GM12878 (cell line): ENCODE results near the gene MOG. TPM values are rescaled to one million over a fixed set of nuclear protein-coding genes. Genes with fewer than 3 reads are reported as not detected.

Experiments
- ATAC-seq: fragments of 200-7000 bp; cut with Tn5 transposase; 3 replicates; pipeline ENCODE4 v1.9.1; 2020; ENCODE audit warnings: mild to moderate bottlenecking, moderate library complexity
- BruUV-seq: library from RNA; stranded (reverse); fragments of 400-500 nt; replicated peaks from 2 replicates; lab custom pipeline; 2021; lab: Mats Ljungman, UMichigan
- CTCF ChIA-PET: fragments of 300-600 bp; sonication (Branson Sonifier 250); formaldehyde crosslinking; extraction: SDS; loops from one replicate; lab custom pipeline; 2021; ENCODE audit warnings: inconsistent platforms; lab: Yijun Ruan, JAX
- POLR2A ChIA-PET: fragments of 350-600 bp; formaldehyde crosslinking; extraction: SDS; loops from one replicate; lab custom pipeline; 2021; ENCODE audit warnings: inconsistent platforms; lab: Charles Lee
- RAD21 ChIA-PET: fragments of 300-600 bp; sonication (Branson Sonifier 250); formaldehyde crosslinking; loops from one replicate; lab custom pipeline; 2023; ENCODE audit warnings: antibody characterized with exemption; ENCODE audit not compliant: unreplicated experiment; lab: Charles Lee
- SMC1A ChIA-PET: fragments of 300-600 bp; sonication (Branson Sonifier 250); formaldehyde crosslinking; loops from one replicate; lab custom pipeline; 2023; ENCODE audit not compliant: unreplicated experiment, uncharacterized antibody; lab: Charles Lee
- DNase-seq: peaks from one replicate; pipeline ENCODE4 v3.0.0-alpha.2; 2011; ENCODE audit warnings: low read depth, low spot score
- FAIRE-seq: peaks from 3 replicates; lab custom pipeline; 2011; peaks lifted over from hg19 to GRCh38; lab: Jason Lieb, UNC
- H2AFZ ChIP-seq: 2 replicates; pipeline ENCODE4 v1.6.0; 2011; ENCODE audit warnings: low read depth, low read length, control low read depth; ENCODE audit not compliant: control insufficient read depth
- H3K27ac ChIP-seq: 2 replicates; pipeline ENCODE4 v1.5.1; 2011; ENCODE audit warnings: control low read depth; ENCODE audit not compliant: control insufficient read depth, insufficient read depth
- H3K27me3 ChIP-seq, 2 experiments: replicated peaks in 1 of 2; 2 replicates each; pipeline versions ENCODE4 v1.6.0 to v1.6.1; 2011; ENCODE audit warnings: low read length in 1 of 2; ENCODE audit not compliant: control insufficient read depth in 2 of 2, insufficient read depth in 2 of 2
- H3K36me3 ChIP-seq, 2 experiments: 2 replicates each; pipeline ENCODE4 v1.5.1; 2011; ENCODE audit warnings: low read length in 1 of 2; ENCODE audit not compliant: control insufficient read depth in 2 of 2, insufficient read depth in 2 of 2
- H3K4me1 ChIP-seq: 2 replicates; pipeline ENCODE4 v1.6.1; 2011; ENCODE audit warnings: mild to moderate bottlenecking, low read length, moderate library complexity, mixed read lengths; ENCODE audit not compliant: control insufficient read depth, insufficient read depth
- H3K4me2 ChIP-seq: 2 replicates; pipeline ENCODE4 v1.6.0; 2011; ENCODE audit warnings: control low read depth; ENCODE audit not compliant: control insufficient read depth, insufficient read depth
- H3K4me3 ChIP-seq: fragments of 200-600 bp; sonication (generic); 2 replicates; pipeline ENCODE4 v1.5.1; 2016
- H3K79me2 ChIP-seq: 2 replicates; pipeline ENCODE4 v1.6.0; 2011; ENCODE audit warnings: low read length; ENCODE audit not compliant: control insufficient read depth, insufficient read depth
- H3K9ac ChIP-seq: 2 replicates; pipeline ENCODE4 v1.8.0; 2011; ENCODE audit warnings: low read length, control low read depth, mixed read lengths; ENCODE audit not compliant: control insufficient read depth, insufficient read depth
- H3K9me3 ChIP-seq: replicated peaks from 3 replicates; pipeline ENCODE4 v1.5.1; 2011; ENCODE audit warnings: mild to moderate bottlenecking, low read length; ENCODE audit not compliant: control insufficient read depth, insufficient read depth
- H4K20me1 ChIP-seq: 2 replicates; pipeline ENCODE4 v1.6.0; 2011; ENCODE audit not compliant: control insufficient read depth, insufficient read depth
- BACH1 ChIP-seq: fragments of 450-650 bp; IDR thresholded peaks from 2 replicates; pipeline ENCODE4 v1.6.1; 2017; ENCODE audit warnings: mild to moderate bottlenecking, borderline replicate concordance
- FOXM1 ChIP-seq: IDR thresholded peaks from 2 replicates; pipeline ENCODE4 v1.6.1; 2012; ENCODE audit warnings: low read depth, mild to moderate bottlenecking, inconsistent platforms, low read length, moderate library complexity
- IKZF1 ChIP-seq: fragments of 450-650 bp; conservative IDR thresholded peaks from 2 replicates; pipeline ENCODE4 v1.6.1; 2017; ENCODE audit warnings: antibody characterized with exemption, mild to moderate bottlenecking
- IKZF2 ChIP-seq, 2 experiments: fragments of 450-650 bp; IDR thresholded peaks; 2 replicates each; pipeline ENCODE4 v1.6.1; 2017; ENCODE audit warnings: mild to moderate bottlenecking in 2 of 2, moderate library complexity in 2 of 2
- NR2C1 ChIP-seq: fragments of 450-650 bp; IDR thresholded peaks from 2 replicates; pipeline ENCODE4 v1.6.1; 2017; ENCODE audit warnings: antibody characterized with exemption, mild to moderate bottlenecking, moderate library complexity
- RAD21 ChIP-seq: IDR thresholded peaks from 2 replicates; pipeline ENCODE4 v1.6.1; 2011; ENCODE audit warnings: mild to moderate bottlenecking, low read depth, low read length, moderate library complexity; ENCODE audit not compliant: insufficient read depth
- SMC3 ChIP-seq: IDR thresholded peaks from 2 replicates; pipeline ENCODE4 v1.6.1; 2011; ENCODE audit warnings: low read length, improper control_type of control experiment, borderline replicate concordance
- WGBS: methylation state at CpG from one replicate; pipeline ENCODE4 v1.1.6; 2016; ENCODE audit warnings: low lambda C conversion rate; ENCODE audit not compliant: insufficient replicate concordance, insufficient coverage; ENCODE audit errors: missing lambda C conversion rate; 5-methylcytosine and 5-hydroxymethylcytosine counted together
- in situ Hi-C: fragments of 300-500 bp; cut with MboI; formaldehyde crosslinking; loops from 9 replicates; pipeline ENCODE4 v1.14.3; 2018; ENCODE audit warnings: mixed read lengths
- intact Hi-C: fragments of 100-400 bp; cut with micrococcal nuclease; formaldehyde crosslinking; loops from one replicate; pipeline ENCODE4 v1.14.2; 2022; ENCODE audit not compliant: unreplicated experiment
- polyA plus RNA-seq, 11 experiments: library from polyadenylated mRNA; depleted of rRNA in 4 of 11; unstranded in 6 of 11; stranded (reverse) in 5 of 11; fragments of >200 nt; fragmentation: Nextera tagmentation in 4 of 11; fragmentation: Illumina TruSeq in 1 of 11; extraction: Ambion mirVana in 4 of 11; extraction: Trizol in 1 of 11; gene quantifications; 1 replicate in 1 of 11; 2 replicates in 10 of 11; pipeline versions ENCODE4 v1.2.1 to v1.2.3, GENCODE V29; 2011 to 2016; ENCODE audit warnings: inconsistent platforms in 2 of 11, missing spikeins in 2 of 11, low read depth in 1 of 11
- total RNA-seq, 4 experiments: library from RNA; depleted of rRNA in 3 of 4; stranded (reverse); fragments of >200 nt in 3 of 4; fragmentation: Illumina TruSeq in 1 of 4; extraction: Trizol in 1 of 4; gene quantifications; 2 replicates each; pipeline versions ENCODE4 v1.2.1 to v1.2.3, GENCODE V29; 2013 to 2021
- TF ChIP-seq, protein P1 (sequence below), 3 experiments: IDR thresholded peaks in 2 of 3; conservative IDR thresholded peaks in 1 of 3; 2 replicates each; pipeline ENCODE4 v1.5.1; 2011; ENCODE audit warnings: low read depth in 3 of 3, low read length in 3 of 3, mild to moderate bottlenecking in 3 of 3, control low read depth in 2 of 3, moderate library complexity in 2 of 3, inconsistent platforms in 1 of 3, mixed read lengths in 1 of 3; ENCODE audit not compliant: control insufficient read depth in 2 of 3, insufficient read depth in 1 of 3; ENCODE audit errors: extremely low read depth in 1 of 3
- TF ChIP-seq, protein P2 (sequence below): IDR thresholded peaks from 2 replicates; pipeline ENCODE4 v1.6.1; 2011; ENCODE audit warnings: mild to moderate bottlenecking, low read depth, low read length, moderate library complexity; ENCODE audit not compliant: insufficient replicate concordance
- TF ChIP-seq, protein P3 (sequence below): fragments of 450-650 bp; IDR thresholded peaks from 2 replicates; pipeline ENCODE4 v1.6.1; 2016; ENCODE audit warnings: mild to moderate bottlenecking
- TF ChIP-seq, protein P4 (sequence below): fragments of 450-650 bp; IDR thresholded peaks from 2 replicates; pipeline ENCODE4 v1.6.1; 2016; ENCODE audit warnings: mild to moderate bottlenecking, moderate library complexity, borderline replicate concordance

Gene MOG
- total and polyA plus RNA-seq, 10 of the 15 experiments (the other 5 are each of a cell fraction or from before 2014, with no cell fraction given), result not detected

DNA sequence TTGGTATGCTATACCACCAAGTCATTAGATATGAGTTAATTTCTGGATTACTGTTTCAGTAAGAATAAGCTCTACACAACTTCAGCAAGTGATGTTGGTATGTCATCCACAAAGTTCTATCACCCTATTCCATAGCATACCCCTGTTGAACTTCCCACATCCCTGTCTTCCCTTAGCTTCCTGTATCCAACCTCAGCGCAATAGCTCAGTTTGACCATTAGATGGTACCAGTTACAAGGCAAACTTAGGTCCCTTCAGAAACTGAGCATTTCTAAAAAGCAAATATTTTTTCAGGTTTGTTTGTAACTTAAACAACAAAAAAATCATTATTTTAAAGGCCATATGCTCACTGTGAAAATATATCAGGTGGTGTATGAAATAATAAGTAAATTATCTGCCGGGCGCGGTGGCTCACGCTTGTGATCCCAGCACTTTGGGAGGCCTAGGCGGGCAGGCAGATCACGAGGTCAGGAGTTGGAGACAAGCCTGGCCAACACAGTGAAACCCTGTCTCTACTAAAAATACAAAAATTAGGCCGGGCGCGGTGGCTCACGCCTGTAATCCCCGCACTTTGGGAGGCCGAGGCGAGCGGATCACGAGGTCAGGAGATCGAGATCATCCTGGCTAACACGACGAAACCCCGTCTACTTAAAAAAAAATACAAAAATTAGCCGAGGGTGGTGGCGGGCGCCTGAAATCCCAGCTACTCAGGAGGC, 8.8 kb upstream of the MOG start:
- no peaks in the 10 kb centered on the region for H3K79me2 ChIP-seq
- DNase-seq (no peak), FAIRE-seq (no peak)
- no peak for TF ChIP-seq NR2C1
- TF ChIP-seq IKZF2 (IDR thresholded peaks at IDR 0.05), result peak; percentile 34 to 44; a peak in 2 of 4 replicates
- TF ChIP-seq, protein P1, sequence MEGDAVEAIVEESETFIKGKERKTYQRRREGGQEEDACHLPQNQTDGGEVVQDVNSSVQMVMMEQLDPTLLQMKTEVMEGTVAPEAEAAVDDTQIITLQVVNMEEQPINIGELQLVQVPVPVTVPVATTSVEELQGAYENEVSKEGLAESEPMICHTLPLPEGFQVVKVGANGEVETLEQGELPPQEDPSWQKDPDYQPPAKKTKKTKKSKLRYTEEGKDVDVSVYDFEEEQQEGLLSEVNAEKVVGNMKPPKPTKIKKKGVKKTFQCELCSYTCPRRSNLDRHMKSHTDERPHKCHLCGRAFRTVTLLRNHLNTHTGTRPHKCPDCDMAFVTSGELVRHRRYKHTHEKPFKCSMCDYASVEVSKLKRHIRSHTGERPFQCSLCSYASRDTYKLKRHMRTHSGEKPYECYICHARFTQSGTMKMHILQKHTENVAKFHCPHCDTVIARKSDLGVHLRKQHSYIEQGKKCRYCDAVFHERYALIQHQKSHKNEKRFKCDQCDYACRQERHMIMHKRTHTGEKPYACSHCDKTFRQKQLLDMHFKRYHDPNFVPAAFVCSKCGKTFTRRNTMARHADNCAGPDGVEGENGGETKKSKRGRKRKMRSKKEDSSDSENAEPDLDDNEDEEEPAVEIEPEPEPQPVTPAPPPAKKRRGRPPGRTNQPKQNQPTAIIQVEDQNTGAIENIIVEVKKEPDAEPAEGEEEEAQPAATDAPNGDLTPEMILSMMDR (IDR thresholded peaks at IDR 0.05 in 2 of 3, conservative IDR thresholded peaks at IDR 0.05 in 1 of 3; ENCODE audit: control insufficient read depth in 2 of 3, extremely low read depth in 1 of 3, insufficient read depth in 1 of 3, low read depth in 3 of 3, low read length in 3 of 3), result peak; percentile 66 to 70 (median 70)
- TF ChIP-seq, protein P2, sequence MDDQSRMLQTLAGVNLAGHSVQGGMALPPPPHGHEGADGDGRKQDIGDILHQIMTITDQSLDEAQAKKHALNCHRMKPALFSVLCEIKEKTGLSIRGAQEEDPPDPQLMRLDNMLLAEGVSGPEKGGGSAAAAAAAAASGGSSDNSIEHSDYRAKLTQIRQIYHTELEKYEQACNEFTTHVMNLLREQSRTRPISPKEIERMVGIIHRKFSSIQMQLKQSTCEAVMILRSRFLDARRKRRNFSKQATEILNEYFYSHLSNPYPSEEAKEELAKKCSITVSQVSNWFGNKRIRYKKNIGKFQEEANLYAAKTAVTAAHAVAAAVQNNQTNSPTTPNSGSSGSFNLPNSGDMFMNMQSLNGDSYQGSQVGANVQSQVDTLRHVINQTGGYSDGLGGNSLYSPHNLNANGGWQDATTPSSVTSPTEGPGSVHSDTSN, result no peak
- peak; percentile 55 for TF ChIP-seq IKZF1
- TF ChIP-seq RAD21, result peak; percentile 76
- peak; percentile 40; the same call in 1 of the 2 replicates for TF ChIP-seq SMC3
- TF ChIP-seq, protein P3, sequence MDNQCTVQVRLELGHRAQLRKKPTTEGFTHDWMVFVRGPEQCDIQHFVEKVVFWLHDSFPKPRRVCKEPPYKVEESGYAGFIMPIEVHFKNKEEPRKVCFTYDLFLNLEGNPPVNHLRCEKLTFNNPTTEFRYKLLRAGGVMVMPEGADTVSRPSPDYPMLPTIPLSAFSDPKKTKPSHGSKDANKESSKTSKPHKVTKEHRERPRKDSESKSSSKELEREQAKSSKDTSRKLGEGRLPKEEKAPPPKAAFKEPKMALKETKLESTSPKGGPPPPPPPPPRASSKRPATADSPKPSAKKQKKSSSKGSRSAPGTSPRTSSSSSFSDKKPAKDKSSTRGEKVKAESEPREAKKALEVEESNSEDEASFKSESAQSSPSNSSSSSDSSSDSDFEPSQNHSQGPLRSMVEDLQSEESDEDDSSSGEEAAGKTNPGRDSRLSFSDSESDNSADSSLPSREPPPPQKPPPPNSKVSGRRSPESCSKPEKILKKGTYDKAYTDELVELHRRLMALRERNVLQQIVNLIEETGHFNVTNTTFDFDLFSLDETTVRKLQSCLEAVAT, result peak; percentile 58; the same call in 1 of the 2 replicates
- no peak for TF ChIP-seq FOXM1
- TF ChIP-seq, protein P4, sequence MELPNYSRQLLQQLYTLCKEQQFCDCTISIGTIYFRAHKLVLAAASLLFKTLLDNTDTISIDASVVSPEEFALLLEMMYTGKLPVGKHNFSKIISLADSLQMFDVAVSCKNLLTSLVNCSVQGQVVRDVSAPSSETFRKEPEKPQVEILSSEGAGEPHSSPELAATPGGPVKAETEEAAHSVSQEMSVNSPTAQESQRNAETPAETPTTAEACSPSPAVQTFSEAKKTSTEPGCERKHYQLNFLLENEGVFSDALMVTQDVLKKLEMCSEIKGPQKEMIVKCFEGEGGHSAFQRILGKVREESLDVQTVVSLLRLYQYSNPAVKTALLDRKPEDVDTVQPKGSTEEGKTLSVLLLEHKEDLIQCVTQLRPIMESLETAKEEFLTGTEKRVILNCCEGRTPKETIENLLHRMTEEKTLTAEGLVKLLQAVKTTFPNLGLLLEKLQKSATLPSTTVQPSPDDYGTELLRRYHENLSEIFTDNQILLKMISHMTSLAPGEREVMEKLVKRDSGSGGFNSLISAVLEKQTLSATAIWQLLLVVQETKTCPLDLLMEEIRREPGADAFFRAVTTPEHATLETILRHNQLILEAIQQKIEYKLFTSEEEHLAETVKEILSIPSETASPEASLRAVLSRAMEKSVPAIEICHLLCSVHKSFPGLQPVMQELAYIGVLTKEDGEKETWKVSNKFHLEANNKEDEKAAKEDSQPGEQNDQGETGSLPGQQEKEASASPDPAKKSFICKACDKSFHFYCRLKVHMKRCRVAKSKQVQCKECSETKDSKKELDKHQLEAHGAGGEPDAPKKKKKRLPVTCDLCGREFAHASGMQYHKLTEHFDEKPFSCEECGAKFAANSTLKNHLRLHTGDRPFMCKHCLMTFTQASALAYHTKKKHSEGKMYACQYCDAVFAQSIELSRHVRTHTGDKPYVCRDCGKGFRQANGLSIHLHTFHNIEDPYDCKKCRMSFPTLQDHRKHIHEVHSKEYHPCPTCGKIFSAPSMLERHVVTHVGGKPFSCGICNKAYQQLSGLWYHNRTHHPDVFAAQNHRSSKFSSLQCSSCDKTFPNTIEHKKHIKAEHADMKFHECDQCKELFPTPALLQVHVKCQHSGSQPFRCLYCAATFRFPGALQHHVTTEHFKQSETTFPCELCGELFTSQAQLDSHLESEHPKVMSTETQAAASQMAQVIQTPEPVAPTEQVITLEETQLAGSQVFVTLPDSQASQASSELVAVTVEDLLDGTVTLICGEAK, result no peak
- no peak for TF ChIP-seq BACH1
- TF ChIP-seq, all 136 proteins: peak for 6
- SMC1A ChIA-PET, result interaction anchor here (0.6 to 1.1 kb wide), 8 partner anchors 14 to 455 kb away, joined by 3 to 8 read pairs (median 4); no protein-coding TSS in a partner anchor
- H3K36me3 ChIP-seq, result no peaks in the 10 kb centered on the region
- RAD21 ChIA-PET, result interaction anchor here (0.8 to 1.6 kb wide), 3 partner anchors 9 to 101 kb away, joined by 4 to 11 read pairs (median 5); no protein-coding TSS in a partner anchor
- 86% methylated on average over 17 of the region's 23 CpGs for WGBS
- no peak overlapping the region for H3K27ac ChIP-seq
- no peaks in the 10 kb centered on the region for H4K20me1 ChIP-seq
- intact Hi-C loops (no loop called here), in situ Hi-C loops (no loop called here)
- H3K9me3 ChIP-seq, result no peaks in the 10 kb centered on the region
- no peak overlapping the region for H3K4me3 ChIP-seq
- H3K4me1 ChIP-seq, result no peaks in the 10 kb centered on the region
- no peak overlapping the region for H3K4me2 ChIP-seq
- no peak overlapping the region for H3K9ac ChIP-seq
- H2AFZ ChIP-seq, result no peak overlapping the region
- no peaks in the 10 kb centered on the region for H3K27me3 ChIP-seq
- no TSS peak for BruUV-seq
- POLR2A ChIA-PET, result interaction anchor here (0.6 kb wide), 1 partner anchor 292 kb away, joined by 4 read pairs; no protein-coding TSS in a partner anchor
- no peak for ATAC-seq
- CTCF ChIA-PET, result interaction anchor here (0.6 to 9.9 kb wide), 23 partner anchors 9 to 811 kb away, joined by 3 to 113 read pairs (median 4); partner anchors contain the start of gene GABBR1
